Activated T-cell treated with anti-CD3 and anti-CD28 coated beads for 24 hours (primary cell): Measurements from ENCODE around the gene ABHD5.
A peak's percentile ranks its signal among the peaks of the same experiment; 100 is the strongest.

Experiments used
- DNase-seq: peaks from one replicate; pipeline ENCODE4 v3.0.0-alpha.2; 2020; ENCODE audit warnings: low read depth

The ABHD5 gene

GRCh38 chr3:43685921-43686320, 4.8 kb upstream of the ABHD5 start:
- no peak for DNase-seq

- no peak for DNase-seq
Observed at GRCh38 chr3:43686333-43686699, 4.4 kb upstream of the ABHD5 start.

- no peak for DNase-seq
Observed at GRCh38 chr3:43686700-43687498, 3.8 kb upstream of the ABHD5 start.

- DNase-seq, result no peak
Observed at GRCh38 chr3:43687499-43687811, 3.3 kb upstream of the ABHD5 start.

- no peak for DNase-seq
Observed at GRCh38 chr3:43688245-43688650, 2.5 kb upstream of the ABHD5 start.

DNA sequence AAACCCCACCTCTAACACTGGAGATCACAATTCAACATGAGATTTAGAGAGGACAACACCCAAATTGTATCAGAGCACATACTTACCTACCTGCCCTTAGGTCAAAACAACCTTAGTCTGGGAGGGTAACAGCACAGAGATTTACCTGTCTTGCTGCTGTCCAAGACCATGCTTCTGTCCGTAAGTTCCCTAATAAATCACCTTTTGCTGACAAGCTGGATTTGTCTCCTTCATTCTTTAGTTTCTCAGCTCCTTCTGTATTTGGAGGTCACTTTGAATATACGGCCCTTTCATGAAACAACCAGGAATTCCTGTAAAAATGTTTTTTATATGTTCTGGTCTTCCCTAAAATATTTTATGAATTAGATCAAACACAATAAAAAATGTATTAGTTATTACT, 1.6 kb upstream of the ABHD5 start:
- DNase-seq, result no peak

DNA sequence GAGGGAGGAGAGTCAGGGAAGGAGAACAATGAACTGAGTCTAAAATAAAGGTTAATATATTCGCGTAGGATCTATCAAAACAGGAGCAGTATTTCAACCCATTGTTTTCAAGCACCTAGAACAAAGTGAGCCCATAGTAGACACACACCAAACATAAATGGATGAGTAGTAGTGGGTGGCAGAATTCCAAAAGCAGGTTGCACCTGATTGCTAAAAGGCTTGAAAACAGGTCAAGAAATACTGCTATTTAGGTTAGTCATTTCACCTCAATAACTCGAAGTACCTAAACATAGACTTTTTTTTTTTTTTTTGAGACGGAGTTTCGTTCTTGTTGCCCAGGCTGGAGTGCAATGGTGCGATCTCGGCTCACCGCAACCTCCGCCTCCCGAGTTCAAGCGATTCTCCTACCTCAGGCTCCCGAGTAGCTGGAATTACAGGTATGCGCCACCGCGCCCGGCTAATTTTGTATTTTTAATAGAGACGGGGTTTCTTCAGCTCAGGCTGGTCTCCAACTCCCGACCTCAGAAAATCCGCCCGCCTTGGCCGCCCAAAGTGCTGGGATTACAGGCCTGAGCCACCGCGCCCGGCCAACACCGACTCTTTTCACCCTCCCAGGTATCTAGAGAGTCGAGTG, 855 bp upstream of the ABHD5 start:
- DNase-seq, result no peak

- peak; percentile 7 for DNase-seq
Observed at GRCh38 chr3:43691120-43691995, 620 bp downstream of the ABHD5 start.

DNA sequence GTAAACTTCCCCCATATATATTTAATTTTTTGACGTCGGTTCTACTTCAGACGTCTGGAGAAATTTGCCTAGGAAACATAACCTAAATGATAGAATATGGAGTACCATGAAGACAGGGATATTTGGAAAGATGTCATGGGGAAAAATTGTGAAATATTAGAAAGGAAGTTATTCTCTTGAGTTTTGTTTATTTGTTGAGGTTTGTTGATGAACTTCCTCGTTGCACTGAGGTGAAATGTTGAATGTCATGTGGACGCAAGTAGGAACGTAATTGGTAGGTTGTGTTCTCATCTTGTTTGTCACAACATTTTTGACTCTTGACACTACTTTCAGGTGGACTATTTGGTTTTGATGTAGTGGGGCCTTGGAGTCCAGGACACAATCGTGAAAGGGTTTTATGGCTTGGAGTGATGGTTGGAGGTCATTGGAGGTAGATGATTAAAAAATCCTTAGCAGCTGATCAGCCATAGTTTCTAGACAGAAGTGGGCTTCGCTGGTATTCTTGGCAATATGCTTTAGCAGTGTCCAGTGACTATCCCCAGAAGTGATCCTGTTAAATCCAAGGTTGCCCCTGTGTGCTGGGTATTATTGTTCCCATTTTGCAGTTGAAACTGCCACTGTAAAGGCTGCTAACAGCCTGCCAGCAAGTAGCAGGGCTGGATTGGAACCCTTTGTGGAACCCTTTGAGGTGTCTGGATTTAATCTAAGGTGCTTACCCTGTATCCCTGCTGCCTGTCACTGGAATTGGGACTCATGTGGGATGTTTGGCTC, 1.5 kb downstream of the ABHD5 start:
- no peak for DNase-seq

DNA sequence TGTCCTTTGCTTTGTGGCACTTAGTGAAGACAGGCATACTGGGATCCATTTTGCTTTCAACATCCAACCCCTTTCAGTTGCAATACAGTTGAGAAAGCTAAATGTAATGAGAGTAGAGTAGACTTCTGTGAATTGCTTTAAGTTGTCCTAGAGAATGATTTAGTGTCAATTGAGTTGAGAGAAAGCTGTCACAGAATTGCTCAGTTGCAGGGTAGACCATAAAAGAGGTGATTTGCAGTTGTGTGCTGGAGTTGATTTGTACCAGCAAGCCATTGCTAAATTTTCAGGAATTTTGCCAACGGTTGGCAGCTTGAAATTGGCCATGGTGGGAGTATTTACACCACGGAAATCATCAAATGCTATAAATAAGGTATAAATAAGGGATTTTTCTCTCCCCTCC, 2.2 kb downstream of the ABHD5 start:
- DNase-seq, result no peak

- no peak for DNase-seq
Observed at GRCh38 chr3:43693594-43693993, 2.9 kb downstream of the ABHD5 start.

DNA sequence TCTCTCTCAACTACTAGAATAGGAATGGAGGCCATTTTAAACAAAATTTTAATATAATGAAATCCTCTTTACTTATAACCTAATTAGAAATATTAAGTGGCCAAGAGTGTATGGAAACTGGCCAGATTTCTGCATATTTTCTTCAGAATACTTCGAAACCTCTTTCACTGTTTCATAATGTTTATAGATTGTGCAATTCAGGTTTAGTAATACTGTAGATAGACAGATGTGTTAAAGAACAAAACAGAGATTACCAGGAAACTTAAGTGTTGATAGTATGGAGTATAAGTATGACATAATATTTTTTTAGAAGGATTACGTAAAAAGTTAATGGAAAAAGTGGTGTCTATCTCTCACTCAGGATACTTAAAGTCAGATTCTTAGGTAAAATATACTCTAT, 4.7 kb downstream of the ABHD5 start:
- DNase-seq, result no peak

- DNase-seq, result no peak
Observed at GRCh38 chr3:43695863-43696262, 5.1 kb downstream of the ABHD5 start.

- no peak for DNase-seq
Observed at GRCh38 chr3:43696441-43696840, 5.7 kb downstream of the ABHD5 start.

GRCh38 chr3:43696881-43697280, 6.1 kb downstream of the ABHD5 start:
- no peak for DNase-seq

GRCh38 chr3:43699864-43700263, 9.1 kb downstream of the ABHD5 start:
- DNase-seq, result no peak

DNA sequence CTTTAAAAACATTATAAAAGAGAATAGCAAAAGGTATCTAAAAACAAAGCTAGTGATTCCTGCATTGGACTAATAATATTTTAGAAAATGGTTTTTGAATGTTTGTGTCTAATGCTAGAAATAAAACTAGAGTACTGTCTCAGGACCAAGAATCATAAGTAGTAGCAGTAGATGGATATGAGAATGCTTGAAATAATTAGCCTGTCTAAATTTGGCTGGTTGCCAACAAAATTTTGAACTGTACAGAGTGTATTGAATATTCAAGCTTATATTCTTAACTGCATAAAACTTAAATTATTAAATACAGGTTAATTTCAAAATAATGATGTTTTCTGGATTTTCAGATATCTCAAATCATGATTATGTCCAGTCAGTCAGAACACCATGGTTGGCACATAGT, 14.0 kb downstream of the ABHD5 start:
- DNase-seq, result no peak

GRCh38 chr3:43706342-43706741, 15.6 kb downstream of the ABHD5 start:
- no peak for DNase-seq

DNA sequence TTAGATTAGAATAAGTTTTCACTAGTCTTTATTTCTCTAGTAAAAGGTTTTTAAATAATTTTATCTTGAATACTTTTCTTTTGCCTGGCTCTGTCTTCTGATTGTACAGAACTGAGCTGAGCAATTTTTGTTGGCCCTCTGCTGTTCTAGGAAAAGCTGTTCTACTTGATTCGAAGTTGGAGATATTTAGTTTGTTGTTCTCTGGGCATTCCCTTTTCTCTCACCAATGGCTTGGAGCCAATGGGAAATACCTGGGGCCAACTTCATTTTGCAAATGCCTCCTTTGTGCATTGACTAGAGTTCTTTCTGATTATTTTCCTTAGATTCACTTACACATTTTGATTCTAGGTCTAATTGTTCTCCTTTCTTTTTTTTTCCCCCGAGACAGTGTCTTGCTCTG, 16.5 kb downstream of the ABHD5 start:
- no peak for DNase-seq

- no peak for DNase-seq
Observed at GRCh38 chr3:43707998-43708397, 17.3 kb downstream of the ABHD5 start.

DNA sequence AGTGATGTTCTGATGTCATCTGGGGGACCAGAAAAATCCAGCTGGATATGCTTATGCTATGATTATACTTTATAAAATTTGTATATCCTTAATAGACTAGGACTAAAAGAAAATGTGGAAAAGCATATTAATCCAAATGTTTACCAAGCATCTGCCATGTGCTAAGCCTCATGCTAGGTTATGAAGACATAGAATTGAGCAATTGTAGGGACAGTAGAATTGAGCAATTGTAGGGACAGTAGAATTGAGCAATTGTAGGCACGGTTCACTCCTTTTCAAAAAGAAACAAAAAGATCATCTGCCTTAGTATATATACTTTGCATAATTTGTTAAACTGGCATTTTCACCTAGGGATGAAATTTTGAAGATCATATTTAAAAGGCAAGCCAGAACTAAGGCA, 18.3 kb downstream of the ABHD5 start:
- no peak for DNase-seq

DNA sequence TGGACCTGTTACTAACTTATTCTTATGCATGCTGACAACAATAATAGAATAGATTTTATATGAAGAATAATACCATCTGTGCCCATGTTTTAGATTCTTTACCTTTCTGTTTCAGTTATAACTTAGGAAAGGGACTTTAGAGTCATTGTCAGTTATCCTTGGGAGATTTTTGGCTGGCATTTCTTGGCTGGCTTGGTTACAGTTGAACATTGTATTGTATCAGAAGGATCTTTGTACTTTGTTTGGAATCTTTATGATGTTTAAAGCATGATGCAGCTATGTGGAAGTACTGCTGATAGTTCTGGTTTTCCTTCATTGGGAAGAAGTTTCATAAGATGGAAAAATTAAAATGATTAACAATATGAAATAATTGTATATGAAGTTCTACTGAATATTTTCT, 19.9 kb downstream of the ABHD5 start:
- DNase-seq, result no peak
